Karpas-422 (cell line): ENCODE results near the gene GPR15. TPM values are rescaled to one million over a fixed set of nuclear protein-coding genes. Genes with fewer than 3 reads are reported as not detected.

Experiments
- DNase-seq: peaks from one replicate; pipeline ENCODE4 v3.0.0-alpha.2; 2015
- H2AFZ ChIP-seq: fragments of 200-600 bp; sonication (generic); 2 replicates; pipeline ENCODE4 v1.6.1; 2014; ENCODE audit warnings: antibody characterized with exemption, low read length, mixed read lengths
- H3K27ac ChIP-seq: fragments of 200-600 bp; sonication (generic); 2 replicates; pipeline ENCODE4 v1.5.1; 2014; ENCODE audit warnings: mild to moderate bottlenecking, low read length, moderate library complexity
- H3K27me3 ChIP-seq: fragments of 200-600 bp; sonication (generic); 2 replicates; pipeline ENCODE4 v1.6.1; 2014; ENCODE audit warnings: low read length, mixed read lengths
- H3K36me3 ChIP-seq: fragments of 200-600 bp; sonication (generic); 2 replicates; pipeline ENCODE4 v1.6.1; 2014; ENCODE audit warnings: low read length, mixed read lengths; ENCODE audit not compliant: insufficient read depth
- H3K4me1 ChIP-seq: fragments of 200-600 bp; sonication (generic); 2 replicates; pipeline ENCODE4 v1.6.1; 2014; ENCODE audit warnings: mild to moderate bottlenecking, low read length, mixed read lengths
- H3K4me2 ChIP-seq: fragments of 200-600 bp; sonication (generic); 2 replicates; pipeline ENCODE4 v1.6.1; 2014; ENCODE audit warnings: low read length, low read depth, mild to moderate bottlenecking; ENCODE audit not compliant: poor library complexity, severe bottlenecking
- H3K4me3 ChIP-seq: fragments of 200-600 bp; sonication (generic); 2 replicates; pipeline ENCODE4 v1.5.1; 2014; ENCODE audit warnings: mild to moderate bottlenecking, antibody characterized with exemption, low read length, mixed read lengths
- H3K79me2 ChIP-seq: fragments of 200-600 bp; sonication (generic); 2 replicates; pipeline ENCODE4 v1.6.1; 2014; ENCODE audit warnings: mild to moderate bottlenecking, low read length, mixed read lengths
- H3K9ac ChIP-seq: fragments of 200-600 bp; sonication (generic); 2 replicates; pipeline ENCODE4 v1.6.0; 2014; ENCODE audit warnings: low read length
- H3K9me2 ChIP-seq: fragments of 200-600 bp; sonication (generic), shearing (Covaris generic); replicated peaks from 2 replicates; pipeline ENCODE4 v1.6.0; 2014; ENCODE audit warnings: mild to moderate bottlenecking, low read length, moderate library complexity; ENCODE audit not compliant: insufficient read depth
- H3K9me3 ChIP-seq: fragments of 300-700, 200-600 bp; sonication (generic); 2 replicates; pipeline ENCODE4 v1.6.1; 2014; ENCODE audit warnings: low read length, mixed read lengths
- H4K20me1 ChIP-seq: fragments of 200-600 bp; sonication (generic); 2 replicates; pipeline ENCODE4 v1.6.1; 2014; ENCODE audit warnings: mild to moderate bottlenecking, antibody characterized with exemption, low read length, low read depth; ENCODE audit not compliant: insufficient read depth
- total RNA-seq: library from RNA; depleted of rRNA; stranded (reverse); fragments of >200 nt; shearing (Covaris generic); gene quantifications from 2 replicates; pipeline ENCODE4 v1.2.3, GENCODE V29; 2014; ENCODE audit warnings: low replicate concordance

GPR15 gene
- total RNA-seq, 1 experiment from 2014 or later: not detected

GRCh38 chr3:98534168-98534567 is 2.4 kb downstream of the GPR15 start:
- Histone ChIP-seq H3K4me3 (no peak overlapping the region), H3K9ac (no peak overlapping the region), H3K9me2 (no peaks in the 10 kb centered on the region), H2AFZ (no peak overlapping the region), H3K9me3 (no peaks in the 10 kb centered on the region), H3K4me1 (no peaks in the 10 kb centered on the region; the same call in 1 of the 2 replicates), H3K27ac (no peak overlapping the region), H3K79me2 (no peaks in the 10 kb centered on the region), H3K36me3 (no peaks in the 10 kb centered on the region), H3K4me2 (no peak overlapping the region), H3K27me3 (no peaks in the 10 kb centered on the region), H4K20me1 (no peaks in the 10 kb centered on the region)
- no peak for DNase-seq

- Histone ChIP-seq H3K27me3 (no peaks in the 10 kb centered on the region), H4K20me1 (no peaks in the 10 kb centered on the region), H3K9me3 (no peaks in the 10 kb centered on the region), H3K4me1 (no peaks in the 10 kb centered on the region; the same call in 1 of the 2 replicates), H3K4me2 (no peak overlapping the region), H2AFZ (no peak overlapping the region), H3K4me3 (no peak overlapping the region), H3K27ac (no peak overlapping the region), H3K9ac (no peak overlapping the region), H3K36me3 (no peaks in the 10 kb centered on the region), H3K79me2 (no peaks in the 10 kb centered on the region), H3K9me2 (no peaks in the 10 kb centered on the region)
- no peak for DNase-seq
Measured at GRCh38 chr3:98534734-98535133, 3.0 kb downstream of the GPR15 start.

GRCh38 chr3:98536456-98537017 is 4.8 kb downstream of the GPR15 start:
- no peaks in the 10 kb centered on the region for H4K20me1 ChIP-seq
- DNase-seq: no peak
- H3K36me3 ChIP-seq: no peaks in the 10 kb centered on the region
- H3K9me3 ChIP-seq: no peaks in the 10 kb centered on the region
- no peak overlapping the region for H3K4me3 ChIP-seq
- peaks cover 7% of the 10 kb centered on the region for H3K4me1 ChIP-seq
- no peak overlapping the region for H3K27ac ChIP-seq
- no peak overlapping the region for H3K9ac ChIP-seq
- H3K4me2 ChIP-seq: no peak overlapping the region
- H2AFZ ChIP-seq: no peak overlapping the region
- H3K79me2 ChIP-seq: no peaks in the 10 kb centered on the region
- no peaks in the 10 kb centered on the region for H3K27me3 ChIP-seq
- H3K9me2 ChIP-seq: no peaks in the 10 kb centered on the region

GRCh38 chr3:98540346-98540745 is 8.6 kb downstream of the GPR15 start:
- no peak overlapping the region for H3K27ac ChIP-seq
- no peaks in the 10 kb centered on the region for H3K79me2 ChIP-seq
- no peaks in the 10 kb centered on the region for H3K27me3 ChIP-seq
- no peaks in the 10 kb centered on the region for H3K9me2 ChIP-seq
- H3K4me3 ChIP-seq: no peak overlapping the region
- DNase-seq: peak; percentile 57
- no peaks in the 10 kb centered on the region for H3K36me3 ChIP-seq
- H3K4me1 ChIP-seq: peaks cover 7% of the 10 kb centered on the region
- peak overlapping the region; percentile 2 for H3K4me2 ChIP-seq
- no peaks in the 10 kb centered on the region for H3K9me3 ChIP-seq
- H4K20me1 ChIP-seq: no peaks in the 10 kb centered on the region
- no peak overlapping the region for H2AFZ ChIP-seq
- no peak overlapping the region for H3K9ac ChIP-seq

- H3K4me2 ChIP-seq: no peak overlapping the region
- no peak for DNase-seq
- H3K36me3 ChIP-seq: no peaks in the 10 kb centered on the region
- no peak overlapping the region for H3K9ac ChIP-seq
- H4K20me1 ChIP-seq: no peaks in the 10 kb centered on the region
- H3K4me3 ChIP-seq: no peak overlapping the region
- no peaks in the 10 kb centered on the region for H3K9me3 ChIP-seq
- H3K27me3 ChIP-seq: no peaks in the 10 kb centered on the region
- H3K27ac ChIP-seq: no peak overlapping the region
- H3K4me1 ChIP-seq: peaks cover 11% of the 10 kb centered on the region
- no peak overlapping the region for H2AFZ ChIP-seq
- H3K79me2 ChIP-seq: no peaks in the 10 kb centered on the region
- no peaks in the 10 kb centered on the region for H3K9me2 ChIP-seq
Measured at GRCh38 chr3:98541695-98542094, 9.9 kb downstream of the GPR15 start.

GRCh38 chr3:98542623-98543022 is 10.8 kb downstream of the GPR15 start:
- Histone ChIP-seq H3K79me2 (no peaks in the 10 kb centered on the region), H3K9me2 (no peaks in the 10 kb centered on the region), H3K27ac (no peak overlapping the region), H3K36me3 (no peaks in the 10 kb centered on the region), H3K4me1 (peaks cover 11% of the 10 kb centered on the region), H3K4me2 (no peak overlapping the region), H2AFZ (no peak overlapping the region), H3K27me3 (no peaks in the 10 kb centered on the region), H3K4me3 (no peak overlapping the region), H4K20me1 (no peaks in the 10 kb centered on the region), H3K9me3 (no peaks in the 10 kb centered on the region), H3K9ac (no peak overlapping the region)
- no peak for DNase-seq

- no peak overlapping the region for H3K4me2 ChIP-seq
- H3K79me2 ChIP-seq: no peaks in the 10 kb centered on the region
- no peak overlapping the region for H3K4me3 ChIP-seq
Measured at GRCh38 chr3:98545940-98546339, 14.2 kb downstream of the GPR15 start.

GRCh38 chr3:98548544-98548943 is 16.8 kb downstream of the GPR15 start:
- H3K9ac ChIP-seq: no peak overlapping the region
- H3K9me3 ChIP-seq: no peaks in the 10 kb centered on the region
- no peaks in the 10 kb centered on the region for H3K9me2 ChIP-seq
- no peaks in the 10 kb centered on the region for H3K27me3 ChIP-seq
- H3K4me2 ChIP-seq: no peak overlapping the region
- no peak overlapping the region for H3K27ac ChIP-seq
- no peaks in the 10 kb centered on the region for H3K36me3 ChIP-seq
- H3K79me2 ChIP-seq: no peaks in the 10 kb centered on the region
- no peak for DNase-seq
- no peak overlapping the region for H3K4me3 ChIP-seq
- H4K20me1 ChIP-seq: no peaks in the 10 kb centered on the region
- peaks cover 3% of the 10 kb centered on the region; the same call in 1 of the 2 replicates for H3K4me1 ChIP-seq
- H2AFZ ChIP-seq: no peak overlapping the region

More at GRCh38 chr3:98545940-98546339, 14.2 kb downstream of the GPR15 start:
- no peaks in the 10 kb centered on the region for H4K20me1 ChIP-seq
- H3K36me3 ChIP-seq: no peaks in the 10 kb centered on the region
- no peak for DNase-seq
- no peaks in the 10 kb centered on the region for H3K9me3 ChIP-seq
- H3K9ac ChIP-seq: no peak overlapping the region
- H3K27ac ChIP-seq: no peak overlapping the region
- H3K9me2 ChIP-seq: no peaks in the 10 kb centered on the region
- no peak overlapping the region for H2AFZ ChIP-seq
- peaks cover 3% of the 10 kb centered on the region; the same call in 1 of the 2 replicates for H3K4me1 ChIP-seq
- H3K27me3 ChIP-seq: no peaks in the 10 kb centered on the region
